ENCODE data around the gene KLRG1. TPM values are rescaled to one million over a fixed set of nuclear protein-coding genes. Genes with fewer than 3 reads are reported as not detected.

KLRG1 gene
- total and polyA plus RNA-seq, 2 of the 4 experiments (the other 2 are of a cell fraction), result 0.36 to 0.54 TPM

DNA sequence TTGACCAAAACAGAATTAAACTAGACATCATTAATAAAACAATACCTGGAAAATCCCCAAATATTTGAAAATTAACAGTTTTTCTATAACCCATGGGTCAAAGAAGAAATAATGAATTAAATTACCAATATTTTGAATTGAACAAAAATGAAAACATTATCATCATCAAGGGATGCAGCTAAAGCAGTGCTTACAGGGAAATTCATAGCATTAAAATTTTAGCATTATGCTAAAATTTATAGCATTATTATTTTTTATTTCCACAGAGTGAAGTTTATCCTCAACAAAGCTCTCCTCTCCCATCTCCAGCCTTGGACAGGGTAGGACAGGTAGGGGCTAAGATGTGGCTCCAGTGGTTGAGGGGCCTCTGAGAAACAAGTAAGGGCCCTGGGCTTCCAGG lies 20.6 kb upstream of the KLRG1 start:
- Histone ChIP-seq H3K56ac (ENCODE audit: extremely low read depth, insufficient read depth, low read length) (no peak overlapping the region), H3K4me2 (ENCODE audit: low read depth, low read length) (no peak overlapping the region), H3K14ac (replicated peaks; ENCODE audit: low read depth, low read length) (no peak overlapping the region), H3K18ac (ENCODE audit: low read depth, low read length) (no peak overlapping the region), H2AK9ac (replicated peaks; ENCODE audit: low read depth, low read length, poor library complexity) (no peak overlapping the region), H2AK5ac (ENCODE audit: low read depth, low read length) (no peak overlapping the region), H3K4me3 (ENCODE audit: insufficient read depth, low read depth, low read length) (no peak overlapping the region), H3K9ac (ENCODE audit: low read depth, low read length) (no peak overlapping the region), H3K9me3 (ENCODE audit: control insufficient read depth, insufficient read depth, low read length) (peaks cover 8% of the 10 kb centered on the region), H2BK120ac (ENCODE audit: low read depth, low read length) (no peak overlapping the region), H3K4ac (ENCODE audit: low read depth, low read length) (no peak overlapping the region), H3K36me3 (ENCODE audit: control insufficient read depth, insufficient read depth, low read length) (no peaks in the 10 kb centered on the region), H2BK15ac (ENCODE audit: low read depth, low read length) (no peak overlapping the region), H3K4me1 (ENCODE audit: control insufficient read depth, insufficient read depth, low read length) (no peaks in the 10 kb centered on the region), H3K79me1 (ENCODE audit: low read depth in 1 of 2, low read length in 2 of 2) (no peaks in the 10 kb centered on the region), H3K27ac (ENCODE audit: insufficient read depth, low read length) (no peak overlapping the region), H4K20me1 (ENCODE audit: insufficient read depth, low read length) (no peaks in the 10 kb centered on the region), H2BK20ac (ENCODE audit: low read depth, low read length) (no peak overlapping the region), H2AFZ (replicated peaks; ENCODE audit: low read length, poor library complexity) (no peak overlapping the region), H3K23ac (ENCODE audit: low read depth, low read length) (no peak overlapping the region), H3K27me3 (ENCODE audit: control insufficient read depth, insufficient read depth, low read length) (no peaks in the 10 kb centered on the region), H2BK5ac (ENCODE audit: low read depth, low read length, poor library complexity, severe bottlenecking) (no peak overlapping the region), H4K8ac (ENCODE audit: low read depth in 2 of 2, low read length in 2 of 2) (no peak overlapping the region), H4K91ac (ENCODE audit: insufficient read depth, low read depth, low read length) (no peak overlapping the region), H3K9me1 (ENCODE audit: insufficient read depth, low read length) (no peaks in the 10 kb centered on the region), H4K5ac (ENCODE audit: low read depth, low read length) (no peak overlapping the region)
- DNase-seq (no peak), ATAC-seq (ENCODE audit: low read depth) (no peak)
- intact Hi-C loops (cut with micrococcal nuclease), result no loop called here
- in situ Hi-C loops (cut with MboI; ENCODE audit: low sequenced_read_pairs), result no loop called here
- ChIA-PET CTCF (no interaction called here), POLR2A (ENCODE audit: unreplicated experiment) (no interaction called here)
- dilution Hi-C loops (cut with HindIII; ENCODE audit: low sequenced_read_pairs, unreplicated experiment), result no loop called here
- no peak for TF ChIP-seq POLR2A (IDR thresholded peaks at IDR 0.05; ENCODE audit: low read depth, low read length)
- no TSS peak for BruUV-seq (replicated peaks)

Measured in IMR-90 (cell line).